CD8-positive, alpha-beta memory T cell (primary cell): ENCODE measurements around the gene ZNF407. TPM values are rescaled to one million over a fixed set of nuclear protein-coding genes. Genes with fewer than 3 reads are reported as not detected.
"Not testable (repeated sequence)": the region's sequence is repeated elsewhere in the genome, so short reads cannot be mapped to it uniquely, and the experiment has no call there.

ENCODE experiments used
- CTCF ChIA-PET: fragments of 350-600 bp; sonication (Branson Sonifier 250); formaldehyde crosslinking; loops from one replicate; lab custom pipeline; 2021; ENCODE audit warnings: antibody characterized with exemption; lab: Charles Lee
- POLR2A ChIA-PET: fragments of 350-600 bp; sonication (Branson Sonifier 250); formaldehyde crosslinking; loops from one replicate; lab custom pipeline; 2021; ENCODE audit warnings: antibody characterized with exemption; lab: Charles Lee
- DNase-seq, 5 donors: peaks; one replicate each; pipeline versions ENCODE4 v3.0.0 to v3.0.0-alpha.2; 2020 to 2022; ENCODE audit warnings: mixed read lengths in 1 of 5
- H3K27ac ChIP-seq: one replicate; pipeline ENCODE4 v1.7.0; 2013; ENCODE audit warnings: low read depth, mild to moderate bottlenecking, low read length, moderate library complexity
- H3K27me3 ChIP-seq: 2 replicates; pipeline ENCODE4 v1.7.0; 2013; ENCODE audit warnings: low read length, mild to moderate bottlenecking; ENCODE audit not compliant: insufficient read depth, poor library complexity, severe bottlenecking
- H3K36me3 ChIP-seq: 2 replicates; pipeline ENCODE4 v1.7.0; 2013; ENCODE audit warnings: mild to moderate bottlenecking, low read length, moderate library complexity; ENCODE audit not compliant: insufficient read depth
- H3K4me1 ChIP-seq: 2 replicates; pipeline ENCODE4 v1.7.0; 2013; ENCODE audit warnings: mild to moderate bottlenecking, low read length, moderate library complexity; ENCODE audit not compliant: insufficient read depth
- H3K4me3 ChIP-seq: 2 replicates; pipeline ENCODE4 v1.7.0; 2013; ENCODE audit warnings: mild to moderate bottlenecking, low read length
- H3K9me3 ChIP-seq: 2 replicates; pipeline ENCODE4 v1.7.0; 2013; ENCODE audit warnings: mild to moderate bottlenecking, low read length
- H3K27ac Mint-ChIP-seq, 8 donors: one replicate each; pipeline ENCODE4 v1.8.0; 2020 to 2021; ENCODE audit warnings: mixed read lengths in 8 of 8, mild to moderate bottlenecking in 6 of 8, inconsistent platforms in 3 of 8, moderate library complexity in 3 of 8
- H3K27me3 Mint-ChIP-seq, 2 donors: one replicate each; pipeline ENCODE4 v1.8.0; 2020 to 2021; ENCODE audit warnings: mixed read lengths in 2 of 2, mild to moderate bottlenecking in 1 of 2, moderate library complexity in 1 of 2
- H3K36me3 Mint-ChIP-seq, 3 donors: one replicate each; pipeline ENCODE4 v1.8.0; 2020 to 2021; ENCODE audit warnings: mixed read lengths in 3 of 3, inconsistent platforms in 1 of 3, mild to moderate bottlenecking in 1 of 3
- H3K4me1 Mint-ChIP-seq, 3 donors: one replicate each; pipeline ENCODE4 v1.8.0; 2020 to 2021; ENCODE audit warnings: mixed read lengths in 3 of 3, inconsistent platforms in 1 of 3, mild to moderate bottlenecking in 1 of 3
- H3K4me3 Mint-ChIP-seq, 7 donors: one replicate each; pipeline ENCODE4 v1.8.0; 2020 to 2021; ENCODE audit warnings: mixed read lengths in 7 of 7, mild to moderate bottlenecking in 6 of 7, moderate library complexity in 4 of 7, inconsistent platforms in 2 of 7
- H3K9me3 Mint-ChIP-seq, 5 donors: one replicate each; pipeline ENCODE4 v1.8.0; 2020 to 2022; ENCODE audit warnings: mixed read lengths in 5 of 5, mild to moderate bottlenecking in 3 of 5, moderate library complexity in 2 of 5, inconsistent platforms in 1 of 5
- polyA plus RNA-seq: library from polyadenylated mRNA; unstranded; fragments of 300-500 nt; fragmentation: Illumina TruSeq; gene quantifications from one replicate; pipeline ENCODE4 v1.2.3, GENCODE V29; 2021
- total RNA-seq, 2 experiments: library from RNA; stranded (reverse); gene quantifications; one replicate each; pipeline ENCODE4 v1.2.3, GENCODE V29; 2021

ZNF407 gene
- total and polyA plus RNA-seq, 3 experiments from 2014 or later: 4.1 to 15.5 (median 14.9) TPM

DNA sequence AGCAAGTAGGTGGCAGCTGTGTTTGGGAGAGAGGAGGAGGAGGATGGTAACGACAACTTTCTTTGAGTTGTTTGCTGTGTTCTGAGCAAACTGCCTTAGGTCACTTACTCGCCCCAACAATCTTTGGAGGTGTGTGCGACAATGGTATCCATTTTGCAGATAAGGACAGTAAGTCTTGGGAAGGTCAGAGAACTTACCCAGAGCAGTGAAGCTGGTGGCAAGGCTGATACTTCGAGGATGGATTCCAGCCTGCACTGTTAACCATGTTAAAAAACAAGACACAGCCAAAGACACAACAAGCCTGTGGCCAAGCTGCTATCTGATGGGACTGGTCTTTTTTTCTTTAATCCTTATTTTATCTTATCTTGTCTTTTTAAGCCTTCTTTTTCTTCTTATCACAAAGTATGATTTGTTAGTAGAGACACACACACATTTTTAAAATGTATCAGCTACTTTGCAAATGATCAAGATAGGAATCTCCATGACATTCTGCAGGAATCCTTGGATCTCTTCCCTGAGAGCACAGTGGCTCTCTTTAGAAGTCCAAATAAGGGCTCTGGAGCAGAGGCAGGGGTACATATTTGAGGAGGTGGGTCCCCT, 35.4 kb upstream of the ZNF407 start:
- no peaks in the 10 kb centered on the region for H3K36me3 ChIP-seq
- no peaks in the 10 kb centered on the region for H3K27me3 ChIP-seq
- no peak overlapping the region for H3K27ac ChIP-seq
- Mint-ChIP-seq H3K4me1 (no peaks in the 10 kb centered on the region), H3K9me3 (peaks cover 0 to 7% (median 4%) of the 10 kb centered on the region in 5 donors), H3K36me3 (peaks cover 0 to 6% (median 0%) of the 10 kb centered on the region in 3 donors), H3K27ac (no peak overlapping the region), H3K27me3 (peaks cover 10 to 19% of the 10 kb centered on the region in 2 donors), H3K4me3 (no peak overlapping the region)
- H3K9me3 ChIP-seq: no peaks in the 10 kb centered on the region
- POLR2A ChIA-PET: no interaction called here
- no peak overlapping the region for H3K4me3 ChIP-seq
- H3K4me1 ChIP-seq: no peaks in the 10 kb centered on the region
- CTCF ChIA-PET: interaction anchor here (5.1 kb wide), 1 partner anchor 11 kb away, joined by 23 read pairs; no protein-coding TSS in a partner anchor
- DNase-seq: no peak

DNA sequence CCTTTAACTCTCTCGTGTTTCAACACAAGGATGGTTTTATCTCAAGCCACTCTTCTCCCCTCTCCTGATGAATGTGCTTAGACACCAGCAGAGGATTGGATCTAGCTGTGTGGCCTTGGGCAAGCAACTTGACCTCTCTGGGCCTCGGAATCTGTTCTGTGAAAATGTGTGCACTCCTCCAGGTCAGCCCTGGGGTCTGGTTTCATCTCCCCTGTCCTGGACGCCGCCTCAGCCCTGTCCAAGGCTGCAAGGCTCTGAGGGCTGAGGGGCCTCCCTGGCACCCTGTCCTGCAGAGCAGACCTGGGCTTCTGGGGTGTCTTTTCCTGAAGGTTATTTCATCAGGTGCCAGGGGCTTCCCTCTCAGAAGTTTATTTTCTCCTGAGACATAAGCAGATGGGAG, 34.9 kb upstream of the ZNF407 start:
- no peaks in the 10 kb centered on the region for H3K27me3 ChIP-seq
- POLR2A ChIA-PET: no interaction called here
- H3K36me3 Mint-ChIP-seq: peaks cover 0 to 6% (median 0%) of the 10 kb centered on the region in 3 donors
- peak overlapping the region in 1 of 8 donors; percentile 23 for H3K27ac Mint-ChIP-seq
- H3K36me3 ChIP-seq: no peaks in the 10 kb centered on the region
- no peak overlapping the region for H3K4me3 ChIP-seq
- CTCF ChIA-PET: interaction anchor here (5.1 kb wide), 1 partner anchor 12 kb away, joined by 23 read pairs; no protein-coding TSS in a partner anchor
- no peak for DNase-seq
- no peak overlapping the region for H3K4me3 Mint-ChIP-seq
- peaks cover 0 to 7% (median 4%) of the 10 kb centered on the region in 5 donors for H3K9me3 Mint-ChIP-seq
- H3K4me1 ChIP-seq: no peaks in the 10 kb centered on the region
- H3K27ac ChIP-seq: no peak overlapping the region
- H3K9me3 ChIP-seq: no peaks in the 10 kb centered on the region
- peaks cover 13 to 20% of the 10 kb centered on the region in 2 donors for H3K27me3 Mint-ChIP-seq
- no peaks in the 10 kb centered on the region for H3K4me1 Mint-ChIP-seq

GRCh38 chr18:74563999-74564398, 33.7 kb upstream of the ZNF407 start:
- H3K27ac Mint-ChIP-seq: no peak overlapping the region
- peaks cover 0 to 7% (median 4%) of the 10 kb centered on the region in 5 donors for H3K9me3 Mint-ChIP-seq
- DNase-seq: no peak
- POLR2A ChIA-PET: no interaction called here
- CTCF ChIA-PET: interaction anchor here (5.1 kb wide), 1 partner anchor 13 kb away, joined by 23 read pairs; no protein-coding TSS in a partner anchor
- no peak overlapping the region for H3K27ac ChIP-seq
- H3K4me1 ChIP-seq: no peaks in the 10 kb centered on the region
- H3K27me3 ChIP-seq: no peaks in the 10 kb centered on the region
- H3K36me3 Mint-ChIP-seq: peaks cover 0 to 6% (median 0%) of the 10 kb centered on the region in 3 donors
- H3K9me3 ChIP-seq: no peaks in the 10 kb centered on the region
- no peaks in the 10 kb centered on the region for H3K36me3 ChIP-seq
- H3K4me1 Mint-ChIP-seq: no peaks in the 10 kb centered on the region
- peaks cover 15 to 29% of the 10 kb centered on the region in 2 donors for H3K27me3 Mint-ChIP-seq
- H3K4me3 ChIP-seq: no peak overlapping the region
- no peak overlapping the region for H3K4me3 Mint-ChIP-seq

- H3K4me3 Mint-ChIP-seq, H3K4me1 Mint-ChIP-seq, DNase-seq, H3K4me1 ChIP-seq, H3K9me3 Mint-ChIP-seq, H3K4me3 ChIP-seq, H3K27ac ChIP-seq, H3K27me3 ChIP-seq, H3K36me3 ChIP-seq, H3K36me3 Mint-ChIP-seq, H3K9me3 ChIP-seq, H3K27ac Mint-ChIP-seq, POLR2A ChIA-PET: not testable (repeated sequence)
- CTCF ChIA-PET: interaction anchor here (5.1 kb wide), 1 partner anchor 14 kb away, joined by 23 read pairs; no protein-coding TSS in a partner anchor
- peaks cover 20 to 29% of the 10 kb centered on the region in 2 donors for H3K27me3 Mint-ChIP-seq
Observed at GRCh38 chr18:74565164-74565563, 32.5 kb upstream of the ZNF407 start.

GRCh38 chr18:74565993-74566392, 31.7 kb upstream of the ZNF407 start:
- H3K4me3 Mint-ChIP-seq, POLR2A ChIA-PET, H3K27ac Mint-ChIP-seq, H3K36me3 Mint-ChIP-seq, H3K9me3 ChIP-seq, H3K4me1 ChIP-seq, H3K36me3 ChIP-seq, H3K4me1 Mint-ChIP-seq, H3K9me3 Mint-ChIP-seq, H3K4me3 ChIP-seq, H3K27ac ChIP-seq, H3K27me3 ChIP-seq, DNase-seq: not testable (repeated sequence)
- CTCF ChIA-PET: interaction anchor here (5.1 kb wide), 1 partner anchor 15 kb away, joined by 23 read pairs; no protein-coding TSS in a partner anchor
- peaks cover 20 to 29% of the 10 kb centered on the region in 2 donors for H3K27me3 Mint-ChIP-seq

DNA sequence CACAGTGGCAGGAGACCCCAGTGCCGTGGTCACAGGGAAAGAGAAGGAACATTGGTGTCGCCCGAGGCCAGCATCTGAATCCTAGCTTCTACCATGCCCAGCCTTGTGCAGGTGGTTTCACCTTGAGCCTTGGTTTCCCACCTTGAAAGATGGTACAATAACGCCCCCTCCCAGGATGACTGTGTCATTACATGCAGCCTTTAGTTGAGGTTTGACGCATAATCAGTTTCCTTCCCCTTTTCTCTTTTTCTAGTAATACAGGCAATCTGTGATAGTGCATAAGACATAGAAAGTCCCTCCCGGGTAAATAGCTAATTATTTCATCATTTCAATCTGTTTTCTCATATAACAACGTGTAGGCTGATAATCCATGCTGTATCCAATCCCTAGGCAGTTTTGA, 29.8 kb upstream of the ZNF407 start:
- Histone ChIP-seq H3K4me1 (no peaks in the 10 kb centered on the region), H3K27ac (no peak overlapping the region), H3K9me3 (no peaks in the 10 kb centered on the region), H3K27me3 (no peaks in the 10 kb centered on the region), H3K4me3 (no peak overlapping the region), H3K36me3 (no peaks in the 10 kb centered on the region)
- no peak overlapping the region for H3K27ac Mint-ChIP-seq
- peaks cover 0 to 6% (median 0%) of the 10 kb centered on the region in 3 donors for H3K36me3 Mint-ChIP-seq
- H3K9me3 Mint-ChIP-seq: peaks cover 0 to 7% (median 4%) of the 10 kb centered on the region in 5 donors
- H3K4me3 Mint-ChIP-seq: no peak overlapping the region
- CTCF ChIA-PET: no interaction called here
- peaks cover 20 to 29% of the 10 kb centered on the region in 2 donors for H3K27me3 Mint-ChIP-seq
- POLR2A ChIA-PET: no interaction called here
- H3K4me1 Mint-ChIP-seq: no peaks in the 10 kb centered on the region
- DNase-seq: no peak

DNA sequence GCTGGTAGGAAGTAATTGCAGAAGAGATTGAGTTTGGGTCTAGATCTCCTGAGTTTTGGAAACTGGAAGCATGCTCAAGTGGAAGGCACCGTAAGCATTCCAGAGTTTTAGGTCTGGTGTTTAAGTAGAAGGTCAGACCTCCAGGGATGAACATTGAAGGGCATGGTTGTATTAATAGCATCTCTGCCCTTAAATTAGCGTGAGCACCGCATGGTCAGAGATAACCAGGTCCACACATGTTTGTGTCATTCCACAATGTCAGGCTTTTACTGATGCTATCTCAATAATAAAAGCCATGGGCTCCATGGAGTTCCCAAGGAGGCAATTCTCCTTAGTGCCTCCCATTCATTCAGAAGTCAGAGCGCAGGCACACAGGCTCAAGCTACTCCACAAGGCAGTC, 28.3 kb upstream of the ZNF407 start:
- ChIA-PET POLR2A (no interaction called here), CTCF (no interaction called here)
- no peak for DNase-seq
- H3K4me3 Mint-ChIP-seq: no peak overlapping the region
- H3K27me3 ChIP-seq: no peaks in the 10 kb centered on the region
- no peaks in the 10 kb centered on the region for H3K36me3 ChIP-seq
- H3K4me1 Mint-ChIP-seq: no peaks in the 10 kb centered on the region
- no peaks in the 10 kb centered on the region for H3K4me1 ChIP-seq
- H3K9me3 ChIP-seq: no peaks in the 10 kb centered on the region
- H3K27me3 Mint-ChIP-seq: peaks cover 17 to 29% of the 10 kb centered on the region in 2 donors
- no peak overlapping the region for H3K4me3 ChIP-seq
- peaks cover 0 to 7% (median 4%) of the 10 kb centered on the region in 5 donors for H3K9me3 Mint-ChIP-seq
- peaks cover 0 to 6% (median 0%) of the 10 kb centered on the region in 3 donors for H3K36me3 Mint-ChIP-seq
- no peak overlapping the region for H3K27ac Mint-ChIP-seq
- no peak overlapping the region for H3K27ac ChIP-seq

DNA sequence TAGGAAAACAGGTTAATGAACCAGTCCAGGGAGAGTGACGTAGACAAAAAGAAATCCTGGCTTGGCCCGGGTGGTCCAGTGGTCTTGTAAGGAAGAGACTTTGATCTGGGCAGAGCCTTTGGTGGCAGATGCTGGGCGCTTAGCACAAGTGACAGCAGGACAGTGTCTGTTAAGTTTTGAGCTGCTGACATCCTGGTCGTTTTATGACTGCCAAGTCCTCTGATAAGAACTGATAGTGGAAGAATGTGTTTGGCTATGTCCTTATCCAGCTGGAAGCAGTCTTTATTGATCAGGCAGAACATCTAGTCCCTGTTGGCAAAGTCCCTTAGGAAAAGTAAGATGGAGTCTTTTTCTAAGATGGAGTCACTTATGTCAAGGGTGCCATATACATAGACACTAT, 27.4 kb upstream of the ZNF407 start:
- no peak overlapping the region for H3K4me3 Mint-ChIP-seq
- H3K36me3 Mint-ChIP-seq: peaks cover 0 to 6% (median 0%) of the 10 kb centered on the region in 3 donors
- H3K9me3 Mint-ChIP-seq: peaks cover 0 to 7% (median 4%) of the 10 kb centered on the region in 5 donors
- Histone ChIP-seq H3K4me3 (no peak overlapping the region), H3K4me1 (no peaks in the 10 kb centered on the region), H3K27ac (no peak overlapping the region), H3K27me3 (no peaks in the 10 kb centered on the region), H3K36me3 (no peaks in the 10 kb centered on the region), H3K9me3 (no peaks in the 10 kb centered on the region)
- ChIA-PET POLR2A (interaction anchor here (0.6 kb wide), 1 partner anchor 19 kb away, joined by 5 read pairs; no protein-coding TSS in a partner anchor), CTCF (no interaction called here)
- H3K27me3 Mint-ChIP-seq: peaks cover 18 to 29% of the 10 kb centered on the region in 2 donors
- no peaks in the 10 kb centered on the region for H3K4me1 Mint-ChIP-seq
- H3K27ac Mint-ChIP-seq: no peak overlapping the region
- DNase-seq: no peak
